GM18507 (cell line): ENCODE data around the gene CCDC102A.
"Not testable (repeated sequence)": the region's sequence is repeated elsewhere in the genome, so short reads cannot be mapped to it uniquely, and the experiment has no call there.

Experiments
- DNase-seq: peaks from one replicate; pipeline ENCODE4 v3.0.0; 2011; ENCODE audit warnings: low read depth; ENCODE audit not compliant: insufficient read length; ENCODE audit errors: extremely low spot score
- FAIRE-seq: peaks from 2 replicates; lab custom pipeline; 2011; peaks lifted over from hg19 to GRCh38; lab: Jason Lieb, UNC

CCDC102A gene

DNA sequence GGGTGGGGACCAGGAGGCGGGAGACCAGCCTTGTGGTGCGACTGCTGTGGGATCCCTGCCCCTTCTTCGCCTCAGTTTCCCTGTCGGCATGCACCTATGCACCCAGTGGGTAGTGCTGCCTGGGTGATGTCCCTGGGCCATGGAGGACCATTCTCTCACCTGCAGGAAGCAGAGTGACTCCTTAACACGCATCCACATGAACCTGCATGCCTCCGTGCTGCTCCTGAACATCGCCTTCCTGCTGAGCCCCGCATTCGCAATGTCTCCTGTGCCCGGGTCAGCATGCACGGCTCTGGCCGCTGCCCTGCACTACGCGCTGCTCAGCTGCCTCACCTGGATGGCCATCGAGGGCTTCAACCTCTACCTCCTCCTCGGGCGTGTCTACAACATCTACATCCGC, 31.3 kb upstream of the CCDC102A start:
- DNase-seq (no peak), FAIRE-seq (no peak)

GRCh38 chr16:57566436-57566835, 30.1 kb upstream of the CCDC102A start:
- DNase-seq, result no peak
- FAIRE-seq, result no peak

DNA sequence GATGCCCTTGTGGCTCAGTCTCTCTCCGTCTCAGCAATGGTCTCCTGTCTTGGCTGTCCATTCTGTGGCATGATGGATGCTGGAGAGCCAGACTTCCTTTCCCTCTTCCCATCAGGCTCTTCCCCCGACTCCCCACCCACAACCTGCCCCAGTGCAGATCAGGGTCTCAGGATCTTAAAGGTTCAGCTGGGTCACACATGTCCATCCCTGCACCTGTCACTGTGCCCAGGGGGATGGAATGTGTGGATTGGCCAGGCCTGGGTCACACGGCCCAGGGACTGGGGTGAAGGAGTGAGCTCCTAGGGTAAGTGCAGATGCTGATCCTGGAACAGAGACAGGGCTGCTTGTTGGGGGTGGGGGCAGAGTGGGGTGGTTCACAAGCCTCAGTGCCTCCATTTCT, 29.1 kb upstream of the CCDC102A start:
- no peak for FAIRE-seq

GRCh38 chr16:57564571-57565270, 28.4 kb upstream of the CCDC102A start:
- no peak for DNase-seq
- FAIRE-seq, result no peak

More for the DNA sequence above, 29.1 kb upstream of the CCDC102A start:
- no peak for DNase-seq

- DNase-seq (no peak), FAIRE-seq (no peak)
These were observed 27.4 kb upstream of the CCDC102A start for GRCh38 chr16:57563761-57564160.

GRCh38 chr16:57563487-57563750, 27.0 kb upstream of the CCDC102A start:
- DNase-seq (no peak), FAIRE-seq (no peak)

- FAIRE-seq (no peak), DNase-seq (no peak)
These were observed 26.5 kb upstream of the CCDC102A start for GRCh38 chr16:57562669-57563486.

- DNase-seq (no peak), FAIRE-seq (no peak)
These were observed 25.7 kb upstream of the CCDC102A start for GRCh38 chr16:57562066-57562465.

- FAIRE-seq, result no peak
These were observed 22.9 kb upstream of the CCDC102A start for GRCh38 chr16:57559072-57559790.

GRCh38 chr16:57556941-57557541, 20.7 kb upstream of the CCDC102A start:
- FAIRE-seq, result no peak
- DNase-seq, result no peak

More at GRCh38 chr16:57559072-57559790, 22.9 kb upstream of the CCDC102A start:
- DNase-seq, result no peak

DNA sequence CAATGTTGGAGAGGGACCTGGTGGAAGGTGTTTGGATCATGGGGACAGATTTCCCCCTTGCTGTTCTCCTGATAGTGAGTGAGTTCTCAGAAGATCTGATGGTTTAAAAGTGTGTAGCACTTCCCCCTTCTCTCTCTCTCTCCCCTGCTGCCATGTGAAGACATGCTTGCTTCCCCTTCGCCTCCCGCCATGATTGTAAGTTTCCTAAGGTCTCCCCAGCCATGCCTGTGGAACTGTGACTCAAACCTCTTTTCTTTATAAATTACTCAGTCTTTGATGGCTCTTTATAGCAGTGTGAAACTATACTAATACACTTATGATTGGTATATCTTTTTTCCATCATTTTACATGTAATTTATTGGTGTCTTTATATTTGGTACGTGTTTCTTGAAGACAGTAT, 19.5 kb upstream of the CCDC102A start:
- DNase-seq, result no peak
- no peak for FAIRE-seq

GRCh38 chr16:57551057-57551456, 14.7 kb upstream of the CCDC102A start:
- FAIRE-seq, result no peak
- no peak for DNase-seq

- FAIRE-seq (no peak), DNase-seq (no peak)
These were observed 13.4 kb upstream of the CCDC102A start for GRCh38 chr16:57549730-57550129.

DNA sequence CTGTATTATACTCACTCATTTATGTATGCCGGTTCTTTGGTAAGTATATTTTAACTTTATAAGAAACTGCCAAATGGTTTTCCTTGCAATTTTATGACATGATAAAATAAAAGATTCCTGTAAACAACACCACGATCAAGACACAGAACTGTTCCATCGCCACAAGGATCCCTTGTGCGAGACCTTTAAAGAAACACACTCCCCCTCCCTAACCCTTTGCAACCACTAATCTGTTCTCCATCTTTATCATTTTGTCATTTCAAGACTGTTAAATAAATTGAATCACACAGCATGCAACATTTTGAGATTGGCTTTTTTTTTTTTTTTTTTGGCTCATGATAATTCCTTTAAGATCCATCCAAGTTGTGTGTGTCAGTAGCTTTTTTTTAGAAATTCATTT, 12.0 kb upstream of the CCDC102A start:
- FAIRE-seq (no peak), DNase-seq (no peak)

GRCh38 chr16:57547524-57547923, 11.2 kb upstream of the CCDC102A start:
- not testable (repeated sequence) for FAIRE-seq, DNase-seq

GRCh38 chr16:57544124-57544653, 7.8 kb upstream of the CCDC102A start:
- peak; percentile 99 for FAIRE-seq

DNA sequence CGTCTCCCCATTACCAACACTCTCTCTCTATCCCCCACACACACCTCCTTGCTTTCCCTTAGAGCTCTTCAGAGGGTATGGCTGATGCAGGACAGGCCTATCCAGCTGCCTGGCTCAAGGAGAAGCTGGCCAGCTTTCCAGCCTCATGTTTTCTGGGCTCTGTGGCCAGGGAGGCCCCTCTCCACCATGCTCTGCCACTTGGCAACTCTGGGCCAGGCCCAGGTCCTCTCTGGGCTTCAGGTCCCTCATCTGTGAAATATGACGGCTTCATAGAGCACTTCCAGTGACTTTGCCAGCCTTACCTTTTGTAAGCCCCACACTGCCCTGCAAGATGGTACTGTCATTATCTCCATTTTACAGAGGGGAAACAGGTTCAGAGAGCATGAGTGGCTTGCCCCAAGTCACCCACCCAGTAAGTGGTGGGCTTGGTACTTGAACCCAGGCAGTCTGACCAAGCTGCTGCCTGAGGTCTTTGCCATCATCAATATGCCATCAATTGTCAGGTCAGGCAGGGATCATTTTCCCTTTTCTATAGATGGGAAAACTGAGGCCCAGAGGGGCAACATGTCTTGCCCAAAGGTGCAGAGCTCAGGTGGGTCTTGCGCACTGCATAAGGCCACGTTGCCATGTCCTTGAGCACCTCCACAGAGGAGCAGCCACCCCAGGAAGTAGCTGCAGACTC, 5.5 kb upstream of the CCDC102A start:
- no peak for DNase-seq
- FAIRE-seq, result peak; percentile 26

More at GRCh38 chr16:57544124-57544653, 7.8 kb upstream of the CCDC102A start:
- peak; percentile 57 for DNase-seq

GRCh38 chr16:57540906-57541753, 4.8 kb upstream of the CCDC102A start:
- DNase-seq, result no peak
- FAIRE-seq, result no peak
